HepG2 (cell line): Measurements from ENCODE around the gene KAZALD1. TPM values are rescaled to one million over a fixed set of nuclear protein-coding genes. Genes with fewer than 3 reads are reported as not detected.
A peak's percentile ranks its signal among the peaks of the same experiment; 100 is the strongest.

Experiments
- ARID3A ChIP-seq: IDR thresholded peaks from 2 replicates; pipeline ENCODE4 v1.6.1; 2012; ENCODE audit warnings: low read depth, low read length, improper control_type of control experiment
- JDP2 ChIP-seq: sonication (generic); formaldehyde crosslinking; IDR thresholded peaks from 2 replicates; pipeline ENCODE4 v1.8.1; 2022; ENCODE audit warnings: missing genetic modification reagents, borderline replicate concordance
- JUN ChIP-seq: sonication (generic); formaldehyde crosslinking; IDR thresholded peaks from 2 replicates; pipeline ENCODE4 v1.4.0; 2020; ENCODE audit warnings: mild to moderate bottlenecking, missing genetic modification reagents
- KLF6 ChIP-seq: IDR thresholded peaks from 2 replicates; pipeline ENCODE4 v1.8.0; 2016; ENCODE audit warnings: missing biosample characterization, missing genetic modification reagents
- MEIS2 ChIP-seq: sonication (generic); formaldehyde crosslinking; IDR thresholded peaks from 2 replicates; pipeline ENCODE4 v1.9.0; 2021; ENCODE audit warnings: mild to moderate bottlenecking, missing genetic modification reagents
- NCOR1 ChIP-seq: fragments of 200-600 bp; sonication (generic); IDR thresholded peaks from 2 replicates; pipeline ENCODE4 v1.7.0; 2017; ENCODE audit warnings: antibody characterized with exemption, low read length, borderline replicate concordance
- PAWR ChIP-seq: sonication (generic); formaldehyde crosslinking; IDR thresholded peaks from 2 replicates; pipeline ENCODE4 v1.4.0; 2020; ENCODE audit warnings: missing genetic modification reagents, mild to moderate bottlenecking, borderline replicate concordance
- PCBP2 ChIP-seq: fragments of 200-400 bp; formaldehyde crosslinking; optimal IDR thresholded peaks from 2 replicates; pipeline ENCODE3; 2018; ENCODE audit warnings: low read length, low read depth; ENCODE audit not compliant: poor library complexity, severe bottlenecking
- SMAD3 ChIP-seq: sonication (generic); formaldehyde crosslinking; IDR thresholded peaks from 2 replicates; pipeline ENCODE4 v1.4.0; 2020; ENCODE audit warnings: missing genetic modification reagents
- THAP11 ChIP-seq: IDR thresholded peaks from 2 replicates; pipeline ENCODE4 v1.6.1; 2016; ENCODE audit warnings: missing biosample characterization, missing genetic modification reagents
- ZFY ChIP-seq: sonication (generic); formaldehyde crosslinking; IDR thresholded peaks from 2 replicates; pipeline ENCODE4 v1.4.0; 2020; ENCODE audit warnings: missing genetic modification reagents
- ZNF256 ChIP-seq: sonication (generic); formaldehyde crosslinking; conservative IDR thresholded peaks from 2 replicates; pipeline ENCODE4 v1.4.0; 2020; ENCODE audit warnings: missing genetic modification reagents
- ZNF3 ChIP-seq: IDR thresholded peaks from 2 replicates; pipeline ENCODE4 v1.7.0; 2017; ENCODE audit warnings: inconsistent platforms
- polyA plus RNA-seq, 8 experiments: library from polyadenylated mRNA; depleted of rRNA in 3 of 8; stranded (reverse) in 7 of 8; unstranded in 1 of 8; fragments of >200 nt; fragmentation: Illumina TruSeq in 4 of 8; extraction: Trizol in 4 of 8; gene quantifications; 2 replicates each; pipeline versions ENCODE4 v1.2.1 to v1.2.3, GENCODE V29; 2011 to 2016; ENCODE audit warnings: low read depth in 4 of 8, missing spikeins in 1 of 8, mixed read lengths in 1 of 8; ENCODE audit not compliant: insufficient read depth in 1 of 8
- total RNA-seq, 5 experiments: library from RNA; depleted of rRNA; stranded (reverse); fragments of >200 nt; fragmentation: Illumina TruSeq; extraction: Trizol; gene quantifications; 2 replicates each; pipeline ENCODE4 v1.2.3, GENCODE V29; 2016; ENCODE audit warnings: low read depth in 1 of 5
- TF ChIP-seq, protein P1 (sequence below): sonication (generic); formaldehyde crosslinking; IDR thresholded peaks from 2 replicates; pipeline ENCODE4 v1.5.1; 2020; ENCODE audit warnings: mild to moderate bottlenecking, missing genetic modification reagents, borderline replicate concordance
- TF ChIP-seq, protein P2 (sequence below): sonication (generic); formaldehyde crosslinking; IDR thresholded peaks from 2 replicates; pipeline ENCODE4 v1.4.0; 2020; ENCODE audit warnings: mild to moderate bottlenecking, missing genetic modification reagents
- TF ChIP-seq, protein P3 (sequence below): sonication (generic); formaldehyde crosslinking; conservative IDR thresholded peaks from 2 replicates; pipeline ENCODE4 v1.8.0; 2022; ENCODE audit warnings: missing genetic modification reagents
- TF ChIP-seq, protein P4 (sequence below): sonication (generic); formaldehyde crosslinking; IDR thresholded peaks from 2 replicates; pipeline ENCODE4 v1.4.0; 2020; ENCODE audit warnings: mild to moderate bottlenecking, missing genetic modification reagents

The KAZALD1 gene
- total and polyA plus RNA-seq, 2 of the 13 experiments (the other 11 are each of a cell fraction or from before 2014, with no cell fraction given) = 16.7 to 27.7 TPM

DNA sequence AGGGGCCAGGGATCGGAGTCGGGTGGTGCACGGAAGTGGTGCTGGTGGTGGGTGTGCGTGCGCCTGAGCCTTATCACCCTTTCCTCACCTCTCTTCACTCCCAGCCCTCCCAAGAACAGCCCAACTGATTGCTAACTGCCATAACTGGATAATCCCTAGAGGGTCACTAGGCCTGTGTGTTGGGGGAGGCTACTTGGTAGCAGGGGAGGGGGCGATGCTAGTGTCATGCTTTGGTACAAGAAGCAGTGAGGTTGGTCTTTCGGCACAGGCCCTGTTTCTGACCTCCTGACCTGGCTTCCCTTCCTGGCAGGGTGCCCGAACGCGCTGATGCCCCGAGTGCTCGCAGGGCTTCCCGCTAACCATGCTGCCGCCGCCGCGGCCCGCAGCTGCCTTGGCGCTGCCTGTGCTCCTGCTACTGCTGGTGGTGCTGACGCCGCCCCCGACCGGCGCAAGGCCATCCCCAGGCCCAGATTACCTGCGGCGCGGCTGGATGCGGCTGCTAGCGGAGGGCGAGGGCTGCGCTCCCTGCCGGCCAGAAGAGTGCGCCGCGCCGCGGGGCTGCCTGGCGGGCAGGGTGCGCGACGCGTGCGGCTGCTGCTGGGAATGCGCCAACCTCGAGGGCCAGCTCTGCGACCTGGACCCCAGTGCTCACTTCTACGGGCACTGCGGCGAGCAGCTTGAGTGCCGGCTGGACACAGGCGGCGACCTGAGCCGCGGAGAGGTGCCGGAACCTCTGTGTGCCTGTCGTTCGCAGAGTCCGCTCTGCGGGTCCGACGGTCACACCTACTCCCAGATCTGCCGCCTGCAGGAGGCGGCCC, 652 bp downstream of the KAZALD1 start (continued):
- TF ChIP-seq, protein P1, sequence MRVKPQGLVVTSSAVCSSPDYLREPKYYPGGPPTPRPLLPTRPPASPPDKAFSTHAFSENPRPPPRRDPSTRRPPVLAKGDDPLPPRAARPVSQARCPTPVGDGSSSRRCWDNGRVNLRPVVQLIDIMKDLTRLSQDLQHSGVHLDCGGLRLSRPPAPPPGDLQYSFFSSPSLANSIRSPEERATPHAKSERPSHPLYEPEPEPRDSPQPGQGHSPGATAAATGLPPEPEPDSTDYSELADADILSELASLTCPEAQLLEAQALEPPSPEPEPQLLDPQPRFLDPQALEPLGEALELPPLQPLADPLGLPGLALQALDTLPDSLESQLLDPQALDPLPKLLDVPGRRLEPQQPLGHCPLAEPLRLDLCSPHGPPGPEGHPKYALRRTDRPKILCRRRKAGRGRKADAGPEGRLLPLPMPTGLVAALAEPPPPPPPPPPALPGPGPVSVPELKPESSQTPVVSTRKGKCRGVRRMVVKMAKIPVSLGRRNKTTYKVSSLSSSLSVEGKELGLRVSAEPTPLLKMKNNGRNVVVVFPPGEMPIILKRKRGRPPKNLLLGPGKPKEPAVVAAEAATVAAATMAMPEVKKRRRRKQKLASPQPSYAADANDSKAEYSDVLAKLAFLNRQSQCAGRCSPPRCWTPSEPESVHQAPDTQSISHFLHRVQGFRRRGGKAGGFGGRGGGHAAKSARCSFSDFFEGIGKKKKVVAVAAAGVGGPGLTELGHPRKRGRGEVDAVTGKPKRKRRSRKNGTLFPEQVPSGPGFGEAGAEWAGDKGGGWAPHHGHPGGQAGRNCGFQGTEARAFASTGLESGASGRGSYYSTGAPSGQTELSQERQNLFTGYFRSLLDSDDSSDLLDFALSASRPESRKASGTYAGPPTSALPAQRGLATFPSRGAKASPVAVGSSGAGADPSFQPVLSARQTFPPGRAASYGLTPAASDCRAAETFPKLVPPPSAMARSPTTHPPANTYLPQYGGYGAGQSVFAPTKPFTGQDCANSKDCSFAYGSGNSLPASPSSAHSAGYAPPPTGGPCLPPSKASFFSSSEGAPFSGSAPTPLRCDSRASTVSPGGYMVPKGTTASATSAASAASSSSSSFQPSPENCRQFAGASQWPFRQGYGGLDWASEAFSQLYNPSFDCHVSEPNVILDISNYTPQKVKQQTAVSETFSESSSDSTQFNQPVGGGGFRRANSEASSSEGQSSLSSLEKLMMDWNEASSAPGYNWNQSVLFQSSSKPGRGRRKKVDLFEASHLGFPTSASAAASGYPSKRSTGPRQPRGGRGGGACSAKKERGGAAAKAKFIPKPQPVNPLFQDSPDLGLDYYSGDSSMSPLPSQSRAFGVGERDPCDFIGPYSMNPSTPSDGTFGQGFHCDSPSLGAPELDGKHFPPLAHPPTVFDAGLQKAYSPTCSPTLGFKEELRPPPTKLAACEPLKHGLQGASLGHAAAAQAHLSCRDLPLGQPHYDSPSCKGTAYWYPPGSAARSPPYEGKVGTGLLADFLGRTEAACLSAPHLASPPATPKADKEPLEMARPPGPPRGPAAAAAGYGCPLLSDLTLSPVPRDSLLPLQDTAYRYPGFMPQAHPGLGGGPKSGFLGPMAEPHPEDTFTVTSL = no peak; the same call in 1 of the 2 replicates
- TF ChIP-seq ZNF256 (CRISPR knock-in tag) (no peak), ARID3A (no peak), NCOR1 (0 out of 2 replicates have a peak, but pooled peaks have one; percentile 20), MEIS2 (CRISPR knock-in tag) (peak; percentile 81), ZFY (CRISPR knock-in tag) (peak; percentile 95), JDP2 (CRISPR knock-in tag) (no peak), THAP11 (CRISPR knock-in tag) (peak; percentile 77), KLF6 (CRISPR knock-in tag) (peak; percentile 80; the same call in 1 of the 2 replicates), PAWR (no peak), JUN (CRISPR knock-in tag) (peak; percentile 39; the same call in 1 of the 2 replicates), ZNF3 (CRISPR knock-in tag) (no peak), SMAD3 (CRISPR knock-in tag) (peak; percentile 70; the same call in 1 of the 2 replicates), PCBP2 (no peak)
- TF ChIP-seq, protein P2, sequence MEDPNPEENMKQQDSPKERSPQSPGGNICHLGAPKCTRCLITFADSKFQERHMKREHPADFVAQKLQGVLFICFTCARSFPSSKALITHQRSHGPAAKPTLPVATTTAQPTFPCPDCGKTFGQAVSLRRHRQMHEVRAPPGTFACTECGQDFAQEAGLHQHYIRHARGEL (CRISPR knock-in tag) = 0 out of 2 replicates have a peak, but pooled peaks have one; percentile 69
- TF ChIP-seq, protein P3, sequence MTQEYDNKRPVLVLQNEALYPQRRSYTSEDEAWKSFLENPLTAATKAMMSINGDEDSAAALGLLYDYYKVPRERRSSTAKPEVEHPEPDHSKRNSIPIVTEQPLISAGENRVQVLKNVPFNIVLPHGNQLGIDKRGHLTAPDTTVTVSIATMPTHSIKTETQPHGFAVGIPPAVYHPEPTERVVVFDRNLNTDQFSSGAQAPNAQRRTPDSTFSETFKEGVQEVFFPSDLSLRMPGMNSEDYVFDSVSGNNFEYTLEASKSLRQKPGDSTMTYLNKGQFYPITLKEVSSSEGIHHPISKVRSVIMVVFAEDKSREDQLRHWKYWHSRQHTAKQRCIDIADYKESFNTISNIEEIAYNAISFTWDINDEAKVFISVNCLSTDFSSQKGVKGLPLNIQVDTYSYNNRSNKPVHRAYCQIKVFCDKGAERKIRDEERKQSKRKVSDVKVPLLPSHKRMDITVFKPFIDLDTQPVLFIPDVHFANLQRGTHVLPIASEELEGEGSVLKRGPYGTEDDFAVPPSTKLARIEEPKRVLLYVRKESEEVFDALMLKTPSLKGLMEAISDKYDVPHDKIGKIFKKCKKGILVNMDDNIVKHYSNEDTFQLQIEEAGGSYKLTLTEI (CRISPR knock-in tag) = no peak
- TF ChIP-seq, protein P4, sequence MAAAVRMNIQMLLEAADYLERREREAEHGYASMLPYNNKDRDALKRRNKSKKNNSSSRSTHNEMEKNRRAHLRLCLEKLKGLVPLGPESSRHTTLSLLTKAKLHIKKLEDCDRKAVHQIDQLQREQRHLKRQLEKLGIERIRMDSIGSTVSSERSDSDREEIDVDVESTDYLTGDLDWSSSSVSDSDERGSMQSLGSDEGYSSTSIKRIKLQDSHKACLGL (CRISPR knock-in tag) = peak; percentile 88
